ENCODE data around the gene CDH2.

Gene CDH2

DNA sequence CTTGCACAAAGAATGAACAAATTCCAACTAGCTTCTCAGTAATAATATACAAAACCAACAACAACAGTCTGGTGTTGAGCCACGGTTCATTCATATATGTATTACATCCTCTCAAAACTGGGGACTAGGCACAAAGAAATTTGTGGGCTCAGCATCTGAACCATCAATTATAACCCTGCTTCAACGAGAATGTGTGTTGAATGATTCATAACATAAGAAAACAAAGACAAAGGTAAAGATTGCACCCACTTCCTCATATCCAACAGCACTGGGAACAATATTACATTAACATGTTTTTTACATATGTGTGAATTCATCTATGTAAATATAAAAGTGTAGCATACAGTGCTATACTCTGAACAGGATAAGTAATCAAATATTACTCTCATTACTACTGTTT is 144.8 kb downstream of the CDH2 start:
- TF ChIP-seq CSDC2 (CRISPR knock-in tag; IDR thresholded peaks at IDR 0.05): no peak
- no peak for TF ChIP-seq ZNF8 (CRISPR knock-in tag; IDR thresholded peaks at IDR 0.05)

GRCh38 chr18:28030458-28030857 is 146.5 kb downstream of the CDH2 start:
- TF ChIP-seq ESRRG (CRISPR knock-in tag; IDR thresholded peaks at IDR 0.05) (no peak), TOX (CRISPR knock-in tag; IDR thresholded peaks at IDR 0.05; ENCODE audit: borderline replicate concordance) (no peak), RARB (CRISPR knock-in tag; IDR thresholded peaks at IDR 0.05) (no peak), TSHZ2 (CRISPR knock-in tag; IDR thresholded peaks at IDR 0.05) (no peak), ZNF565 (CRISPR knock-in tag; conservative IDR thresholded peaks at IDR 0.05; ENCODE audit: low read depth) (no peak), ARNTL (CRISPR knock-in tag; IDR thresholded peaks at IDR 0.05; ENCODE audit: borderline replicate concordance, low read depth) (no peak), BACH2 (CRISPR knock-in tag; IDR thresholded peaks at IDR 0.05; ENCODE audit: borderline replicate concordance) (no peak), ZNF70 (CRISPR knock-in tag; IDR thresholded peaks at IDR 0.05) (no peak), CREB5 (CRISPR knock-in tag; IDR thresholded peaks at IDR 0.05; ENCODE audit: low read depth) (no peak), ZC3H10 (CRISPR knock-in tag; IDR thresholded peaks at IDR 0.05) (no peak), CSDC2 (CRISPR knock-in tag; IDR thresholded peaks at IDR 0.05) (no peak), ZFP3 (CRISPR knock-in tag; IDR thresholded peaks at IDR 0.05) (no peak), SNAI2 (CRISPR knock-in tag; IDR thresholded peaks at IDR 0.05) (no peak), ZNF8 (CRISPR knock-in tag; IDR thresholded peaks at IDR 0.05) (no peak), ISL1 (CRISPR knock-in tag; IDR thresholded peaks at IDR 0.05) (no peak)
- TF ChIP-seq, protein P1, sequence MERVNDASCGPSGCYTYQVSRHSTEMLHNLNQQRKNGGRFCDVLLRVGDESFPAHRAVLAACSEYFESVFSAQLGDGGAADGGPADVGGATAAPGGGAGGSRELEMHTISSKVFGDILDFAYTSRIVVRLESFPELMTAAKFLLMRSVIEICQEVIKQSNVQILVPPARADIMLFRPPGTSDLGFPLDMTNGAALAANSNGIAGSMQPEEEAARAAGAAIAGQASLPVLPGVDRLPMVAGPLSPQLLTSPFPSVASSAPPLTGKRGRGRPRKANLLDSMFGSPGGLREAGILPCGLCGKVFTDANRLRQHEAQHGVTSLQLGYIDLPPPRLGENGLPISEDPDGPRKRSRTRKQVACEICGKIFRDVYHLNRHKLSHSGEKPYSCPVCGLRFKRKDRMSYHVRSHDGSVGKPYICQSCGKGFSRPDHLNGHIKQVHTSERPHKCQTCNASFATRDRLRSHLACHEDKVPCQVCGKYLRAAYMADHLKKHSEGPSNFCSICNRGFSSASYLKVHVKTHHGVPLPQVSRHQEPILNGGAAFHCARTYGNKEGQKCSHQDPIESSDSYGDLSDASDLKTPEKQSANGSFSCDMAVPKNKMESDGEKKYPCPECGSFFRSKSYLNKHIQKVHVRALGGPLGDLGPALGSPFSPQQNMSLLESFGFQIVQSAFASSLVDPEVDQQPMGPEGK (CRISPR knock-in tag; IDR thresholded peaks at IDR 0.05; ENCODE audit: borderline replicate concordance): no peak
- TF ChIP-seq, protein P2, sequence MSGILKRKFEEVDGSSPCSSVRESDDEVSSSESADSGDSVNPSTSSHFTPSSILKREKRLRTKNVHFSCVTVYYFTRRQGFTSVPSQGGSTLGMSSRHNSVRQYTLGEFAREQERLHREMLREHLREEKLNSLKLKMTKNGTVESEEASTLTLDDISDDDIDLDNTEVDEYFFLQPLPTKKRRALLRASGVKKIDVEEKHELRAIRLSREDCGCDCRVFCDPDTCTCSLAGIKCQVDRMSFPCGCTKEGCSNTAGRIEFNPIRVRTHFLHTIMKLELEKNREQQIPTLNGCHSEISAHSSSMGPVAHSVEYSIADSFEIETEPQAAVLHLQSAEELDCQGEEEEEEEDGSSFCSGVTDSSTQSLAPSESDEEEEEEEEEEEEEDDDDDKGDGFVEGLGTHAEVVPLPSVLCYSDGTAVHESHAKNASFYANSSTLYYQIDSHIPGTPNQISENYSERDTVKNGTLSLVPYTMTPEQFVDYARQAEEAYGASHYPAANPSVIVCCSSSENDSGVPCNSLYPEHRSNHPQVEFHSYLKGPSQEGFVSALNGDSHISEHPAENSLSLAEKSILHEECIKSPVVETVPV (CRISPR knock-in tag; IDR thresholded peaks at IDR 0.05): no peak
- TF ChIP-seq, protein P3, sequence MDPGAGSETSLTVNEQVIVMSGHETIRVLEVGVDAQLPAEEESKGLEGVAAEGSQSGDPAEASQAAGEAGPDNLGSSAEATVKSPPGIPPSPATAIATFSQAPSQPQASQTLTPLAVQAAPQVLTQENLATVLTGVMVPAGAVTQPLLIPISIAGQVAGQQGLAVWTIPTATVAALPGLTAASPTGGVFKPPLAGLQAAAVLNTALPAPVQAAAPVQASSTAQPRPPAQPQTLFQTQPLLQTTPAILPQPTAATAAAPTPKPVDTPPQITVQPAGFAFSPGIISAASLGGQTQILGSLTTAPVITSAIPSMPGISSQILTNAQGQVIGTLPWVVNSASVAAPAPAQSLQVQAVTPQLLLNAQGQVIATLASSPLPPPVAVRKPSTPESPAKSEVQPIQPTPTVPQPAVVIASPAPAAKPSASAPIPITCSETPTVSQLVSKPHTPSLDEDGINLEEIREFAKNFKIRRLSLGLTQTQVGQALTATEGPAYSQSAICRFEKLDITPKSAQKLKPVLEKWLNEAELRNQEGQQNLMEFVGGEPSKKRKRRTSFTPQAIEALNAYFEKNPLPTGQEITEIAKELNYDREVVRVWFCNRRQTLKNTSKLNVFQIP (CRISPR knock-in tag; IDR thresholded peaks at IDR 0.05; ENCODE audit: borderline replicate concordance, low read depth): no peak
- ATAC-seq: 0 out of 3 replicates have a peak, but pooled peaks have one; percentile 14

More for the DNA sequence above, 144.8 kb downstream of the CDH2 start:
- no peak for ATAC-seq

DNA sequence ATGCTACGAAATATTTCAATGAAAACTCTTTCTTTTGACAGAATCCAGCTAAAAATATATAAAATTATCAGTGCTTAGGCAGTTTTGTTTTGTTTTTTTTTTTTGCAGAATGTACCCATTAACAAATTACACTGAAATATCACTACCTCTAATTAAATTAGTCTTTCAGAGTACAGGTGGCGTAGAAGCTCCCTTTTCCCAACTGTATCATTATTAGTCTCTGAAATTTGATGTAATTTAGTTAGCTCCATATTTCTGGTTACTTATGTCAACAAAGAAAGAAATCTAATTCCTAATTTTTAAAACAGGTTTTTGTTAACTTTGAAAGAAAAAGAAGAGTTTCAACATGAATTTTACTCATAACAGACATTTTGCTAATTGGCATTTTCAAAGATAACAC is 149.2 kb downstream of the CDH2 start:
- ATAC-seq: no peak
- TF ChIP-seq ISL1 (CRISPR knock-in tag; IDR thresholded peaks at IDR 0.05) (peak; percentile 64), OSR1 (CRISPR knock-in tag; IDR thresholded peaks at IDR 0.05) (no peak), SNAI2 (CRISPR knock-in tag; IDR thresholded peaks at IDR 0.05) (0 out of 2 replicates have a peak, but pooled peaks have one; percentile 21)
- TF ChIP-seq, protein P3 (CRISPR knock-in tag; IDR thresholded peaks at IDR 0.05; ENCODE audit: borderline replicate concordance, low read depth): no peak
